Effector memory CD4-positive, alpha-beta T cell (primary cell): Measurements from ENCODE around the gene RIPK1.

Source experiments
- DNase-seq, 3 donors: peaks; one replicate each; pipeline ENCODE4 v3.0.0-alpha.2; 2020
- H3K27ac ChIP-seq: 2 replicates; pipeline ENCODE4 v1.7.0; 2013; ENCODE audit warnings: mild to moderate bottlenecking, low read length, moderate library complexity; ENCODE audit not compliant: insufficient read depth, poor library complexity, severe bottlenecking
- H3K27me3 ChIP-seq: replicated peaks from 2 replicates; pipeline ENCODE4 v1.7.0; 2013; ENCODE audit warnings: mild to moderate bottlenecking, low read length; ENCODE audit not compliant: insufficient read depth, control insufficient read depth, poor library complexity, severe bottlenecking
- H3K36me3 ChIP-seq: 2 replicates; pipeline ENCODE4 v1.7.0; 2013; ENCODE audit warnings: mild to moderate bottlenecking, low read length, moderate library complexity; ENCODE audit not compliant: control insufficient read depth, insufficient read depth
- H3K4me1 ChIP-seq: 2 replicates; pipeline ENCODE4 v1.7.0; 2013; ENCODE audit warnings: low read length, mild to moderate bottlenecking; ENCODE audit not compliant: control insufficient read depth, insufficient read depth, poor library complexity, severe bottlenecking
- H3K4me3 ChIP-seq: 2 replicates; pipeline ENCODE4 v1.7.0; 2013; ENCODE audit warnings: low read length, low read depth, mild to moderate bottlenecking; ENCODE audit not compliant: insufficient read depth, poor library complexity, severe bottlenecking
- H3K9me3 ChIP-seq: 2 replicates; pipeline ENCODE4 v1.7.0; 2013; ENCODE audit warnings: mild to moderate bottlenecking, low read length, moderate library complexity; ENCODE audit not compliant: control insufficient read depth

RIPK1 gene

GRCh38 chr6:3031857-3032640 lies 36.2 kb upstream of the RIPK1 start:
- H3K4me3 ChIP-seq = no peak overlapping the region
- DNase-seq = no peak
- H3K27ac ChIP-seq = no peak overlapping the region
- peaks cover 4% of the 10 kb centered on the region for H3K4me1 ChIP-seq
- no peaks in the 10 kb centered on the region for H3K36me3 ChIP-seq
- no peaks in the 10 kb centered on the region for H3K27me3 ChIP-seq
- H3K9me3 ChIP-seq = no peaks in the 10 kb centered on the region

DNA sequence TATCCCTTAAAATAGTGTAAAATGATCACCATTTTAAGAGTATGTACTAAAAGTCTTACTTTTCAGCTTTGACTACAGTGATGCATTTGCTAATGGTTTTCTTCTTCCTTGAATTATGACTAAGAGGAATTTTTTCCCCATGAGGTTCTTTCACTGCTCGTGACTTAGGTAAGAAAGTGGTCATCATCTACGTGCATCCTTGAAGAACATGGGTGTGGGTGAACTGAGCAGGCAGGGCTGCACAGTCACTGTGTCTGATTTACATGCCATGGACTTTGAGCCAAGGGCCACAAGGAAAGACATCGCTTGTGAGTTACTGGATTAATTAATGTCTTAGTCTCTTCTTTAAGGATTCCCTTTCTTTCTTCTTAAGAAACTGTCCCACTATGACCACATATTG lies 35.3 kb upstream of the RIPK1 start:
- Histone ChIP-seq H3K4me3 (no peak overlapping the region), H3K27me3 (no peaks in the 10 kb centered on the region), H3K36me3 (no peaks in the 10 kb centered on the region), H3K4me1 (no peaks in the 10 kb centered on the region), H3K27ac (no peak overlapping the region), H3K9me3 (no peaks in the 10 kb centered on the region)
- DNase-seq = no peak

GRCh38 chr6:3033652-3034051 lies 34.6 kb upstream of the RIPK1 start:
- Histone ChIP-seq H3K27ac (no peak overlapping the region), H3K36me3 (no peaks in the 10 kb centered on the region), H3K9me3 (no peaks in the 10 kb centered on the region), H3K4me1 (no peaks in the 10 kb centered on the region), H3K27me3 (no peaks in the 10 kb centered on the region), H3K4me3 (no peak overlapping the region)
- no peak for DNase-seq

- DNase-seq = no peak
- no peaks in the 10 kb centered on the region for H3K27me3 ChIP-seq
- no peaks in the 10 kb centered on the region for H3K9me3 ChIP-seq
- no peak overlapping the region for H3K27ac ChIP-seq
- H3K36me3 ChIP-seq = no peaks in the 10 kb centered on the region
- H3K4me3 ChIP-seq = no peak overlapping the region
- H3K4me1 ChIP-seq = no peaks in the 10 kb centered on the region
Observed at GRCh38 chr6:3035397-3035796, 32.9 kb upstream of the RIPK1 start.

GRCh38 chr6:3036861-3037637 lies 31.2 kb upstream of the RIPK1 start:
- no peak for DNase-seq
- Histone ChIP-seq H3K4me1 (no peaks in the 10 kb centered on the region), H3K4me3 (no peak overlapping the region), H3K9me3 (no peaks in the 10 kb centered on the region), H3K36me3 (no peaks in the 10 kb centered on the region), H3K27me3 (no peaks in the 10 kb centered on the region), H3K27ac (no peak overlapping the region)

DNA sequence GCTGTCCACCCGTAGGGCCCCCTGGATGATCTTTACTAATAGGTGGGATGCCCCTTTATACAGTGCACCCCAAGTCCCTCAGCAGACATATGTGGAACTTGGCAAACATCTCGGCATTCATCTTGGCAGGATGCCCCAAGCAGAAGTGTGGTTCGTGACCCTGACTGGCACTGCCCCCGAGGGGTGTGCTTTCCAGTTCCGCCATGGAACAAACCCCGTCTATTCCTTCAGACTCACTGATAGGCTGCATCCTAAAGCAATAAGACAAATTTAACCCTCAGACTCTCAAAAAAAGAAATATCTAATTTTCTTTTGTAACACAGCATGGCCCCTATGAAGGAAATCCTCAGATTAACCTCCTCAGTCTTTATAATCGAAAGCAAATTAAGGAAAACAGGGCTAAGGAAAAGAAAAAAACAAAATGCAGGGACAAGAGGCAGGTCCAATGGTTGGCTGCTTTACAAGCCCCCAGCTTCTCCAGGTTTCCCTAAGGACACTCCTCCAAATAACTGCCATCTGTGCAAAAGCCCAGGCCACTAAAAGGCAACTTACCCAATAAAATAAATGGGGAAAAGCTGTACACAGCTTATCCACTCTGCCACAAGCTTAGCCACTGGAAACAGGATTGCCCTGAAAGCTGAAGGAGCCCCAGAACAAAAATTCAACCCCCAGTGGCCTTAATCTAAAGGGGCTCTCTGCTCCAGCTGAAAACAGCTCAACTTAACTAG lies 30.5 kb upstream of the RIPK1 start:
- no peaks in the 10 kb centered on the region for H3K9me3 ChIP-seq
- H3K27me3 ChIP-seq = no peaks in the 10 kb centered on the region
- H3K4me1 ChIP-seq = no peaks in the 10 kb centered on the region
- DNase-seq = no peak
- no peak overlapping the region for H3K4me3 ChIP-seq
- no peak overlapping the region for H3K27ac ChIP-seq
- no peaks in the 10 kb centered on the region for H3K36me3 ChIP-seq

- Histone ChIP-seq H3K4me1 (no peaks in the 10 kb centered on the region), H3K27ac (no peak overlapping the region), H3K9me3 (no peaks in the 10 kb centered on the region), H3K4me3 (no peak overlapping the region), H3K27me3 (no peaks in the 10 kb centered on the region), H3K36me3 (no peaks in the 10 kb centered on the region)
- no peak for DNase-seq
Observed at GRCh38 chr6:3039384-3039783, 28.9 kb upstream of the RIPK1 start.

DNA sequence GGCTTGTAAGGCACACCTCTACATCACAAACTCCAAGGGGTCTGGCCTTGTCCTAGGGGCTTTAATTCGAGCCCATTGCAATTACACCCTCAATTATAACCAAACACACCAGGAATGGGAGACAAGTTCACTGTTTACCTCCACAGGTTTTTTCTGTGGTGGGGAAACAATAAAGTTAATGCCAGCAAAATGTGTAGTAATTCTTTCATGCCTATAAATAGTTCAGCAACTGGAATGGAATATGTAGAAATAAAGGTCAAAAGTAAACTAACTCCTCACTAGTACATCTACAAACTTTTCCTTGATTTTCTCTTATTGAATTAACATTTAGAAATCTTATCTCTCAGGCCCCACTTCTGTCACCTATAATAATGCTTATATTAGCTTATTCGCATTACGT lies 27.1 kb upstream of the RIPK1 start:
- no peaks in the 10 kb centered on the region for H3K36me3 ChIP-seq
- H3K9me3 ChIP-seq = no peaks in the 10 kb centered on the region
- H3K4me3 ChIP-seq = no peak overlapping the region
- H3K27ac ChIP-seq = no peak overlapping the region
- no peak for DNase-seq
- H3K4me1 ChIP-seq = no peaks in the 10 kb centered on the region
- no peaks in the 10 kb centered on the region for H3K27me3 ChIP-seq

- Histone ChIP-seq H3K36me3 (no peaks in the 10 kb centered on the region), H3K27ac (no peak overlapping the region), H3K4me3 (no peak overlapping the region), H3K9me3 (no peaks in the 10 kb centered on the region), H3K27me3 (no peaks in the 10 kb centered on the region), H3K4me1 (no peaks in the 10 kb centered on the region)
- DNase-seq = no peak
Observed at GRCh38 chr6:3041606-3042005, 26.7 kb upstream of the RIPK1 start.

DNA sequence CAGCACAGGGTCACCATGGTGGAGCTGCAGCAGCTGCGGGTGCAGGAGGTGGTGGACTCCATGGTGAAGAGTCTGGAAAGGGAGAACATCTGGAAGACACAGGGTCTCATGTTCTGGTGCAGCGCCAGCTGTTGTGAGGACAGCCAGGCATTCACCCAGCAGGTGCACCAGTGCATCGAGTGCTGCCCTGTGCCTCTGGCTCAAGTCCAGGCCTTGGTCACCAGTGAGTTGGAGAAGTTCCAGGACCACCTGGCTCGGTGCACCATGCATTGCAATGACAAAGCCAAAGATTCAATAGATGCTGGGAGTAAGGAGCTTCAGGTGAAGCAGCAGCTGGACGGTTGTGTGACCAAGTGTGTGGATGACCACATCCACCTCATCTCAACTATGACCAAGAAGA lies 22.9 kb upstream of the RIPK1 start:
- H3K4me3 ChIP-seq = no peak overlapping the region

More for the DNA sequence above, 22.9 kb upstream of the RIPK1 start:
- Histone ChIP-seq H3K9me3 (no peaks in the 10 kb centered on the region), H3K27me3 (no peaks in the 10 kb centered on the region), H3K27ac (no peak overlapping the region), H3K36me3 (no peaks in the 10 kb centered on the region), H3K4me1 (no peaks in the 10 kb centered on the region)
- DNase-seq = no peak
